AG09319 (cell line): Measurements from ENCODE around the gene SLC51B.
"Not testable (repeated sequence)": the region's sequence is repeated elsewhere in the genome, so short reads cannot be mapped to it uniquely, and the experiment has no call there.

ENCODE experiments used
- DNase-seq: peaks from one replicate; pipeline ENCODE4 v3.0.0-alpha.2; 2010; ENCODE audit warnings: low read depth; ENCODE audit errors: extremely low read depth
- TF ChIP-seq, protein P1 (sequence below): IDR thresholded peaks from 2 replicates; pipeline ENCODE4 v1.5.1; 2011; ENCODE audit warnings: low read depth, mild to moderate bottlenecking, inconsistent platforms, low read length, moderate library complexity

The SLC51B gene

DNA sequence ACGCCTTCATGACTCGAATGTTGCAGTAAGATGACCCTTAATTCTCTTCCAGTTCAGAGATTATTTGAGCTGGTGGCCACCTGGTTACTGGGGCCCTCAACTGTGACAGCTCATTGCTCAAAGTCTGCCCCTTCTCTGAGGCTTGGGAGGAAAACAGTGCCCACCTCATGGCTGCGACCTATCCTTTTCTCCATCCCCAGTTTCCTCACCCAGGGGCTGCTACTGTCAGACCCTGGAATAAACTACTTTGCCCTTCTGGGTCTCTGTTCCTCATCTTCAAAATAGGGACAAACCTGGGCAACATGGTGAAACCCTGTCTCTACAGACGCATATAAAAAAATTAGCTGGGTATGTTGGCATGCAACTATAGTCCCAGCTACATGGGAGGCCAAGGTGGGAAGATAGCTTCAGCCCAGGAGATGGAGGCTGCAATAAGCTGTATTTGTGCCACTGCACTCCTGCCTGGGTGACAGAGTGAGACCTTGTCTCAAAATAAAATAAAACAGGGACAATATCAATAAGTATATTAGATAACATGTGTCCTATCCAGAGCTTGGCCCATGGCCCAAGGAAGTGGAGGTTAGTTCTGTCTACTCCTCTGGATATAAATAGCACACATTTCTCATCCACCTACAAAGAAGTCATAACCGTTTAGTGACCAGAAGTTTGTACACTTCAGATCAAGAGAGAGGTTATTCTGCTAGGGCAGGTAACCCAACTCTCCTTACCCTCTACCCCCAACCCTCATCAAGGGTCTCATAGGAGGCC is 24.8 kb downstream of the SLC51B start:
- TF ChIP-seq, protein P1, sequence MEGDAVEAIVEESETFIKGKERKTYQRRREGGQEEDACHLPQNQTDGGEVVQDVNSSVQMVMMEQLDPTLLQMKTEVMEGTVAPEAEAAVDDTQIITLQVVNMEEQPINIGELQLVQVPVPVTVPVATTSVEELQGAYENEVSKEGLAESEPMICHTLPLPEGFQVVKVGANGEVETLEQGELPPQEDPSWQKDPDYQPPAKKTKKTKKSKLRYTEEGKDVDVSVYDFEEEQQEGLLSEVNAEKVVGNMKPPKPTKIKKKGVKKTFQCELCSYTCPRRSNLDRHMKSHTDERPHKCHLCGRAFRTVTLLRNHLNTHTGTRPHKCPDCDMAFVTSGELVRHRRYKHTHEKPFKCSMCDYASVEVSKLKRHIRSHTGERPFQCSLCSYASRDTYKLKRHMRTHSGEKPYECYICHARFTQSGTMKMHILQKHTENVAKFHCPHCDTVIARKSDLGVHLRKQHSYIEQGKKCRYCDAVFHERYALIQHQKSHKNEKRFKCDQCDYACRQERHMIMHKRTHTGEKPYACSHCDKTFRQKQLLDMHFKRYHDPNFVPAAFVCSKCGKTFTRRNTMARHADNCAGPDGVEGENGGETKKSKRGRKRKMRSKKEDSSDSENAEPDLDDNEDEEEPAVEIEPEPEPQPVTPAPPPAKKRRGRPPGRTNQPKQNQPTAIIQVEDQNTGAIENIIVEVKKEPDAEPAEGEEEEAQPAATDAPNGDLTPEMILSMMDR = no peak
- no peak for DNase-seq

DNA sequence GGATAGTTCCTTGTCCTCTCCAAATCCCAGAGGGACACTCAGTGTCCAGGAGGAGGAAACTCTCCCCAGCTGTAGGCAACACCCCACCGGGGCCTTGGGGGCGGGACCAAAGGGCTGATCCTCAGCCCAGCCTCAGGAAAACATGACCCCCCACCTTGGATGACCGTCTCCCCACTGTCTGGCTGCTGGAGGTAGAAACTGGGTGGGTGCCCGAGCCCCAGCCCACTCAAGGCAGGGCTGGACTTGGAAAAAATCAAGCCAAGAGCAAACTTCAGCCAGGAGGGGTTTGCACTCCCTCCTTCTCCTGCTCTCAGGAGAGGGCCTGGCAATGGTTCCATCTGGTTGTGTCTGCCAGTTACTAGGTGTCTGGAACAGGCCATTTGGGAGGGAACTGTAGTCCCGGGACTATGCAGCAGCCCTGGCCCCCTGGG is 26.2 kb downstream of the SLC51B start:
- TF ChIP-seq, protein P1 = no peak
- no peak for DNase-seq

DNA sequence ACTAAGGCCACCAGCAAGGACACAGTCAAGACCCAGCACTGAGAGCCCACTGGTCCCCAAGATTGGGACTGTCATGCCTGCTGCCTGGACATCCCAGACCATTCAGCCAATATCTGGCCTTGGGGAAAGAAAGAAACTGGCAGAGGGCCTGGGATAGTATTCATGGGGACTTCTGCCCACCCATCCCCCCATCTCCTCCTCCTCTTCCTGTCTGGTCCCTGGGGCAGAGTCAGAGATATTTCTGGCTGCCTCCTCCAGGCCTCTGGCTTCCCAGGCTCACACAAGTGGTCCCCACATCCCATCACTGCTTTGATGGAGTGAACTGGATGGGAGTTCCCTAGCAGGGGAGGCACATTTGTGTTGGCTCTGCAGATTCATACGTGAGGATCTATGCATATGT is 26.8 kb downstream of the SLC51B start:
- DNase-seq = no peak
- TF ChIP-seq, protein P1 = no peak

GRCh38 chr15:65072617-65073016 is 27.4 kb downstream of the SLC51B start:
- TF ChIP-seq, protein P1 = no peak
- no peak for DNase-seq

DNA sequence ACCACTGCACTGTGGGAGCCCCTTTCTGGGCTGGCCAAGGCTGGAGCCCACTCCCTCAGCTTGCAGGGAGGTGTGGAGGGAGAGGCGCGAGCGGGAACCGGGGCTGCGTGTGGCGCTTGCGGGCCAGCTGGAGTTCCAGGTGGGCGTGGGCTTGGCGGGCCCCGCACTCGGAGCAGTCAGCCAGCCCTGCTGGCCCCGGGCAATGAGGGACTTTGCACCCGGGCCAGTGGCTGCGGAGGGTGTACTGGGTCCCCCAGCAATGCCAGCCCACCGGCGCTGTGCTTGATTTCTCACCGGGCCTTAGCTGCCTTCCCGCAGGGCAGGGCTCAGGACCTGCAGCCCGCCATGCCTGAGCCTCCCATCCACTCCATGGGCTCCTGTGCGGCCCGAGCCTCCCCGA is 29.8 kb downstream of the SLC51B start:
- DNase-seq = not testable (repeated sequence)

DNA sequence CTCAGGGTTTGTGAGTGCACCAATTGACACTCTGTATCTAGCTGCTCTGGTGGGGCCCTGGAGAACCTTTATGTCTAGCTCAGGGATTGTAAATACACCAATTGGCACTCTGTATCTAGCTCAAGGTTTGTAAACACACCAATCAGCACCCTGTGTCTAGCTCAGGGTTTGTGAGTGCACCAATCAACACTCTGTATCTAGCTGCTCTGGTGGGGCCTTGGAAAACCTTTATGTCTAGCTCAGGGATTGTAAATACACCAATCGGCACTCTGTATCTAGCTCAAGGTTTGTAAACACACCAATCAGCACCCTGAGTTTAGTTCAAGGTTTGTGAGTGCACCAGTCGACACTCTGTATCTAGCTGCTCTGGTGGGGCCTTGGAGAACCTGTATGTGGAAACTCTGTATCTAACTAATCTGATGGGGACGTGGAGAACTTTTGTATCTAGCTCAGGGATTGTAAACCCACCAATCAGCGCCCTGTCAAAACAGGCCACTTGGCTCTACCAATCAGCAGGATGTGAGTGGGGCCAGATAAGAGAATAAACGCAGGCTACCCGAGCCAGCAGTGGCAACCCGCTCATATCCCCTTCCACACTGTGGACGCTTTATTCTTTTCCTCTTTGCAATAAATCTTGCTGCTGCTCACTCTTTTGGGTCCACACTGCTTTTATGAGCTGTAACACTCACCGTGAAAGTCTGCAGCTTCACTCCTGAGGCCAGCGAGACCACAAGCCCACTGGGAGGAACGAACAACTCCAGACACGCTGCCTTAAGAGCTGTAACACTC is 30.6 kb downstream of the SLC51B start:
- DNase-seq = not testable (repeated sequence)

GRCh38 chr15:65076486-65077290 is 31.5 kb downstream of the SLC51B start, which contains the start of gene KBTBD13:
TSS of gene KBTBD13 (plus strand) at chr15:65076746. CDS start at chr15:65076816, 70 bp downstream.
- TF ChIP-seq, protein P1 = no peak
- DNase-seq = no peak
